Measurements from ENCODE around the gene CTPS1. TPM values are rescaled to one million over a fixed set of nuclear protein-coding genes. Genes with fewer than 3 reads are reported as not detected.

The CTPS1 gene
- total and polyA plus RNA-seq, 2 of the 13 experiments (the other 11 are each of a cell fraction or from before 2014, with no cell fraction given): 9.6 to 42.8 TPM

DNA sequence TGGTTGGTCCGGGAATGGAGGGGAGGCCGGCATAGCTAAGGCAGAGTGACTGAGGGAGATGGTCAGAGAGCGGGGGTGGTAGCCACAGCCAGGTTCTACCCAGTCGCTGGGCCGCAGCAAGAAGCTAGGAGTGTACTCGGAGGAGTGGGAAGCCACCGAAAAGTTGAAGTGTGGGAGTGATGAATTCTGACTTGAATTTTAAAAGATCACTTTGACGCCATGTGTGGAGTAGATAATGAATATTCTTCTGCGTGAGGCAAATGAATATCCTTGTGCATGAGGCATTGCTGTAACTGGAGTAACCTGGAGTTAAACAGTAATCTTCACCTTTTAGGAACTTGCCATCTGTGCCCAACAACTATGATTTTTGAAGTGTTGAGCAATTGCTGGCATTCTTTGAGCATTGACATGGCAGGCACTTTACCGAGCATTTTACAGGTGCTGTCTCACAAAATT, 6.9 kb downstream of the CTPS1 start:
- peaks cover 24% of the 10 kb centered on the region for H3K79me2 ChIP-seq (ENCODE audit: insufficient read depth, low read length)
- H3K27me3 ChIP-seq (ENCODE audit: control insufficient read depth in 1 of 2, insufficient read depth in 2 of 2, low read length in 2 of 2): no peaks in the 10 kb centered on the region
- H3K9ac ChIP-seq (ENCODE audit: insufficient read depth, low read depth, low read length): no peak overlapping the region; the same call in 1 of the 2 replicates
- ATAC-seq (no peak), FAIRE-seq (no peak), DNase-seq (ENCODE audit: low spot score) (no peak)
- in situ Hi-C loops (cut with HindIII; ENCODE audit: extremely low pct_ligation_motif_present, low pct_unique_long_range_greater_than_20kb) (no loop called here), intact Hi-C loops (cut with micrococcal nuclease; ENCODE audit: unreplicated experiment) (no loop called here)
- BruUV-seq (replicated peaks): no TSS peak
- ChIA-PET POLR2A (interaction anchor here (1.1 kb wide), 1 partner anchor 256 kb away, joined by 3 read pairs; the partner anchor contains the start of gene SCMH1), CTCF (ENCODE audit: low intra/inter-chr PET ratio, low total read pairs) (no interaction called here)
- 93% methylated on average over 10 of the region's 10 CpGs for WGBS (ENCODE audit: low lambda C conversion rate)
- peak overlapping the region; percentile 26 for H3K27ac ChIP-seq (ENCODE audit: extremely low read length, insufficient read depth, low read length)
- TF ChIP-seq CEBPB (IDR thresholded peaks at IDR 0.05; ENCODE audit: borderline replicate concordance, low read depth, low read length) (peak; percentile 21; the same call in 1 of the 2 replicates), ATAD3A (CRISPR knock-in tag; IDR thresholded peaks at IDR 0.05) (no peak)
- no peak overlapping the region for H3K4me2 ChIP-seq (ENCODE audit: low read depth, low read length)
- no peaks in the 10 kb centered on the region for H3K9me3 ChIP-seq (ENCODE audit: low read length)
- H3K4me3 ChIP-seq (replicated peaks in 1 of 3; ENCODE audit: insufficient read depth in 1 of 3, low read depth in 2 of 3, low read length in 3 of 3): no peak overlapping the region
- peaks cover 81% of the 10 kb centered on the region for H3K4me1 ChIP-seq (ENCODE audit: insufficient read depth, low read length)
- no peak overlapping the region for H2AFZ ChIP-seq (ENCODE audit: low read length)
- peaks cover 20 to 74% of the 10 kb centered on the region in 2 experiments for H3K36me3 ChIP-seq (replicated peaks in 1 of 2; ENCODE audit: control insufficient read depth in 1 of 2, insufficient read depth in 2 of 2, low read length in 2 of 2)
- no peaks in the 10 kb centered on the region for H4K20me1 ChIP-seq (ENCODE audit: insufficient read depth, low read length)

DNA sequence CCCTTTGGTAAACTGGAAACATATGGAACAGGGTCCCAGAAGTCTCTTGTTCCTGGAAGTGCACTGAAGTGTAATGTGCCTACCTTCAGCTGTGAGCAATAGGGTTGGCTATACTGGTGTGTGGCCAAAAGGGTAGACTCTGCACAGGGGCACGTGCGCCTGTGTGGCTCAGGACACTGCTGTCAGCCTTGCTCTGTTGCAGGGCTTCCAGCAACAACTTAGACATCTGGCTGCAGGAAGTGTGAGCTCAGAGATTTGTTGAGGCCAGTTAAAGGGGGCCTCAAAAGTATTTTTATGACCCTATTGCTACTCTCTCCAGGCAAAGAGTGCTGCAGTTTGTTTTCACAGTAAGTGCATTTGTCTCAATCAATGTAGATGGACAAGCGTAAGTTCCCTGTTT, 7.5 kb downstream of the CTPS1 start:
- POLR2A ChIA-PET: interaction anchor here (1.1 kb wide), 1 partner anchor 255 kb away, joined by 3 read pairs; the partner anchor contains the start of gene SCMH1
- WGBS (ENCODE audit: low lambda C conversion rate): 94% methylated on average over 1 of the region's 3 CpGs
- Histone ChIP-seq H2AFZ (ENCODE audit: low read length) (no peak overlapping the region), H3K4me1 (ENCODE audit: insufficient read depth, low read length) (peaks cover 75% of the 10 kb centered on the region), H3K9me3 (ENCODE audit: low read length) (no peaks in the 10 kb centered on the region), H3K27ac (ENCODE audit: extremely low read length, insufficient read depth, low read length) (peak overlapping the region; percentile 26), H3K36me3 (replicated peaks in 1 of 2; ENCODE audit: control insufficient read depth in 1 of 2, insufficient read depth in 2 of 2, low read length in 2 of 2) (peaks cover 21 to 80% of the 10 kb centered on the region in 2 experiments), H4K20me1 (ENCODE audit: insufficient read depth, low read length) (no peaks in the 10 kb centered on the region), H3K4me3 (replicated peaks in 1 of 3; ENCODE audit: insufficient read depth in 1 of 3, low read depth in 2 of 3, low read length in 3 of 3) (no peak overlapping the region), H3K27me3 (ENCODE audit: control insufficient read depth in 1 of 2, insufficient read depth in 2 of 2, low read length in 2 of 2) (no peaks in the 10 kb centered on the region), H3K4me2 (ENCODE audit: low read depth, low read length) (no peak overlapping the region), H3K79me2 (ENCODE audit: insufficient read depth, low read length) (peaks cover 18% of the 10 kb centered on the region), H3K9ac (ENCODE audit: insufficient read depth, low read depth, low read length) (no peak overlapping the region)
- DNase-seq (ENCODE audit: low spot score) (no peak), FAIRE-seq (no peak), ATAC-seq (peak; percentile 52)
- in situ Hi-C loops (cut with HindIII; ENCODE audit: extremely low pct_ligation_motif_present, low pct_unique_long_range_greater_than_20kb): no loop called here
- intact Hi-C loops (cut with micrococcal nuclease; ENCODE audit: unreplicated experiment): no loop called here
- CTCF ChIA-PET (ENCODE audit: low intra/inter-chr PET ratio, low total read pairs): no interaction called here
- BruUV-seq (replicated peaks): no TSS peak
- TF ChIP-seq KDM6A (CRISPR knock-in tag; IDR thresholded peaks at IDR 0.05; ENCODE audit: low read depth) (no peak), RELA (CRISPR knock-in tag; IDR thresholded peaks at IDR 0.05) (no peak), ZC3H13 (CRISPR knock-in tag; IDR thresholded peaks at IDR 0.05) (no peak), SNAI1 (CRISPR knock-in tag; IDR thresholded peaks at IDR 0.05; ENCODE audit: borderline replicate concordance) (no peak), BCL6 (CRISPR knock-in tag; IDR thresholded peaks at IDR 0.05) (no peak), ELF4 (CRISPR knock-in tag; IDR thresholded peaks at IDR 0.05; ENCODE audit: borderline replicate concordance) (no peak), ETV6 (CRISPR knock-in tag; conservative IDR thresholded peaks at IDR 0.05) (no peak), HOXA7 (CRISPR knock-in tag; IDR thresholded peaks at IDR 0.05) (no peak), SNAPC2 (CRISPR knock-in tag; IDR thresholded peaks at IDR 0.05) (no peak), REPIN1 (CRISPR knock-in tag; IDR thresholded peaks at IDR 0.05; ENCODE audit: borderline replicate concordance, low read depth) (no peak)
- TF ChIP-seq, protein P1, sequence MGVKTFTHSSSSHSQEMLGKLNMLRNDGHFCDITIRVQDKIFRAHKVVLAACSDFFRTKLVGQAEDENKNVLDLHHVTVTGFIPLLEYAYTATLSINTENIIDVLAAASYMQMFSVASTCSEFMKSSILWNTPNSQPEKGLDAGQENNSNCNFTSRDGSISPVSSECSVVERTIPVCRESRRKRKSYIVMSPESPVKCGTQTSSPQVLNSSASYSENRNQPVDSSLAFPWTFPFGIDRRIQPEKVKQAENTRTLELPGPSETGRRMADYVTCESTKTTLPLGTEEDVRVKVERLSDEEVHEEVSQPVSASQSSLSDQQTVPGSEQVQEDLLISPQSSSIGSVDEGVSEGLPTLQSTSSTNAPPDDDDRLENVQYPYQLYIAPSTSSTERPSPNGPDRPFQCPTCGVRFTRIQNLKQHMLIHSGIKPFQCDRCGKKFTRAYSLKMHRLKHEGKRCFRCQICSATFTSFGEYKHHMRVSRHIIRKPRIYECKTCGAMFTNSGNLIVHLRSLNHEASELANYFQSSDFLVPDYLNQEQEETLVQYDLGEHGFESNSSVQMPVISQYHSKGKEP (CRISPR knock-in tag; IDR thresholded peaks at IDR 0.05): no peak
- TF ChIP-seq, protein P2, sequence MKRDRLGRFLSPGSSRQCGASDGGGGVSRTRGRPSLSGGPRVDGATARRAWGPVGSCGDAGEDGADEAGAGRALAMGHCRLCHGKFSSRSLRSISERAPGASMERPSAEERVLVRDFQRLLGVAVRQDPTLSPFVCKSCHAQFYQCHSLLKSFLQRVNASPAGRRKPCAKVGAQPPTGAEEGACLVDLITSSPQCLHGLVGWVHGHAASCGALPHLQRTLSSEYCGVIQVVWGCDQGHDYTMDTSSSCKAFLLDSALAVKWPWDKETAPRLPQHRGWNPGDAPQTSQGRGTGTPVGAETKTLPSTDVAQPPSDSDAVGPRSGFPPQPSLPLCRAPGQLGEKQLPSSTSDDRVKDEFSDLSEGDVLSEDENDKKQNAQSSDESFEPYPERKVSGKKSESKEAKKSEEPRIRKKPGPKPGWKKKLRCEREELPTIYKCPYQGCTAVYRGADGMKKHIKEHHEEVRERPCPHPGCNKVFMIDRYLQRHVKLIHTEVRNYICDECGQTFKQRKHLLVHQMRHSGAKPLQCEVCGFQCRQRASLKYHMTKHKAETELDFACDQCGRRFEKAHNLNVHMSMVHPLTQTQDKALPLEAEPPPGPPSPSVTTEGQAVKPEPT (CRISPR knock-in tag; IDR thresholded peaks at IDR 0.05; ENCODE audit: low read depth): no peak
- TF ChIP-seq, protein P3, sequence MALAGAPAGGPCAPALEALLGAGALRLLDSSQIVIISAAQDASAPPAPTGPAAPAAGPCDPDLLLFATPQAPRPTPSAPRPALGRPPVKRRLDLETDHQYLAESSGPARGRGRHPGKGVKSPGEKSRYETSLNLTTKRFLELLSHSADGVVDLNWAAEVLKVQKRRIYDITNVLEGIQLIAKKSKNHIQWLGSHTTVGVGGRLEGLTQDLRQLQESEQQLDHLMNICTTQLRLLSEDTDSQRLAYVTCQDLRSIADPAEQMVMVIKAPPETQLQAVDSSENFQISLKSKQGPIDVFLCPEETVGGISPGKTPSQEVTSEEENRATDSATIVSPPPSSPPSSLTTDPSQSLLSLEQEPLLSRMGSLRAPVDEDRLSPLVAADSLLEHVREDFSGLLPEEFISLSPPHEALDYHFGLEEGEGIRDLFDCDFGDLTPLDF (CRISPR knock-in tag; IDR thresholded peaks at IDR 0.05): no peak
